HL-60/S4 (cell line): ENCODE results near the gene IL1A.

Experiments used
- in situ Hi-C: fragments of 300-500 bp; cut with MboI; formaldehyde crosslinking; loops from 2 replicates; pipeline ENCODE4 v1.14.3; 2022; ENCODE audit warnings: low sequenced_read_pairs

The IL1A gene

DNA sequence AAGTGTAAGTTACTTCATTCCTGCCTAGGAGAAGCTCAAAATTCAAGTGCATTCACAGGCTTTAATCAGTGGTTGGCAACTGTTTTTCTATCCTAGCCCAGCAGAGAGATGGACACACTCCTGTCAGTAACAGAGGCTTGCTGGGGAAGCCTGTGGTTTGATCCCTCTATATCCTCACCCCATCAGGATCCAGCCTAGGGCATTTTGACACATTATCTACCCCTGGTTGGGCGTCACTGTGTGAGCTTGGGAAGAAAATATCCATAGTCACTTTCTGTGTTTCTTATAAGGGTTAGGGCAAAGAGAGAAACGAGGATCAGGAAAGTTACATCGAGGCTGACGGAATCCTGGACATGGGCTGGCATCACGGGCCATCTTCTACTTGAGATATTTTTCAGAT, 53.5 kb downstream of the IL1A start:
- in situ Hi-C loops = loop anchor here (25.0 kb wide), 1 partner anchor 843 kb away; the partner anchor contains the start of genes ANAPC1 and MERTK

DNA sequence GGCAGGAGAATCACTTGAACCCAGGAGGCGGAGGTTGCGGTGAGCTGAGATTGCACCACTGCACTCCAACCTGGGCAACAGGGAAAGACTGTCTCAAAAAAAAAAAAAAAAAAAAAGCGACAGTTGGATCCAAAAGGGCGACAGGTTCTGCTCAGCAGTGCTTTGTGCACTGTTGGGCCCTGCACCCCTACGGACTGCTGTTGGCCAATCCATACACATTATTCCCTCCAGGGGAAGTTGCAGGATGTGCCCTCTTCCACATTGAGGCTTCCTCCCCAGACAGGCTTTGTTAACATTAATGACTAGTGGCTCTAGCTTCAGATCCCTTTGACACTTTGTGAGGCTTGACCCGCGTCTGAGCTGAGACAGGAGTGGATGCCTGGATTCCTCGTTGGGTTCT, 54.1 kb downstream of the IL1A start:
- in situ Hi-C loops = loop anchor here (25.0 kb wide), 1 partner anchor 843 kb away; the partner anchor contains the start of genes ANAPC1 and MERTK

DNA sequence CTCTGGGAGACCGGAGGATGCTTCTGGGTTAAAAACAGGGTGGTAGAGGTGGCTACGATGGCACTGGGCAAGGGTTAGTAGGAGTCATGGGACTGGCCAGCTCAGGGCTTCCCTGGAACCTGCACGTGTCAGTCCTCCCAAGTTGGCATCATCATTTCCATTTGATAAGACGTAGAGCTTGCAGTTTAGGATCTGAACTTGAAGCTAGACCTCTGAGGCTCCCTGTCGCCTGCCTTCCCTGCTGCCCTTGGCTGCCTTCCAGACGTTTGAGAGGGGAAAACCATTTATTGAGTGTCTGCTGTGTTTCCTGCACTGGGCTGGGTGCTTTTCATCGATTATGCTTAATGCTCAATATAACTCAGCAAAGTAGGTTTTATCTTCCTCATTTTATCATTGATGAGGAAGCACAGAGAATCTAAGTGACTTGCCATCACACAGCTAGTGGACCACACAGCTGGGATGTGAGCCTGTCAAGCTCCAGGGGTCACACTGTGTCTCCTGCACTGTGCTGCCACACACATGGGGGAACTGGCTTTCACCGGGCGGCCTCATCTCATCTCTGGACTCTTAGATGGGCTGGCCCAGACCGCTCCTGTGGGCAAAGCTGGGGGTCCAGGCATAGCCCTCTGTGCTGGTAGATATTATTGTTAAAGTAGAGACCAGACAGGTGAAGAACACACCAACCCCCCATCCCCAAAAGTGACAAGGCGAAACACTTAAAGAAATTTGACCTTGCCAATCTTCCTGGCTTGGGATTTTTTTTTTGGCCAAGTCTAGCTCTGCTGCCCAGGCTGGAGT, 55.7 kb downstream of the IL1A start:
- in situ Hi-C loops = loop anchor here (25.0 kb wide), 1 partner anchor 841 kb away; the partner anchor contains the start of genes ANAPC1 and MERTK

DNA sequence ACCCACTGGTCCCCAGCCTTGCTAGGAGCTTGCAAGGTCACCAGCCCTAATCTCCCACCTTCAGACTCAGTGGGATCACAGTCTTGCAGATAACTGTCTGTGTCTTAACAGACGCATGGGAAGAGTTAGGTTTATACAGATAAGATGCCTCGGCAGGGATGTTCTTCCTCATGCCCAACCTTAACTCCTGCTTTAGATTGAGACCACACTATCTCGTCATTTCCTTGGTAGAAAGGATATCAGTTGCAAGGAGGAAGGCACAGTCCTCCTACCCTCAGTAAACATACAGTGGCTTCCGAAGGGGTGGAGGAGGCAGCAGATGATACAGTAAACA, 56.3 kb downstream of the IL1A start:
- in situ Hi-C loops = loop anchor here (25.0 kb wide), 1 partner anchor 841 kb away; the partner anchor contains the start of genes ANAPC1 and MERTK

DNA sequence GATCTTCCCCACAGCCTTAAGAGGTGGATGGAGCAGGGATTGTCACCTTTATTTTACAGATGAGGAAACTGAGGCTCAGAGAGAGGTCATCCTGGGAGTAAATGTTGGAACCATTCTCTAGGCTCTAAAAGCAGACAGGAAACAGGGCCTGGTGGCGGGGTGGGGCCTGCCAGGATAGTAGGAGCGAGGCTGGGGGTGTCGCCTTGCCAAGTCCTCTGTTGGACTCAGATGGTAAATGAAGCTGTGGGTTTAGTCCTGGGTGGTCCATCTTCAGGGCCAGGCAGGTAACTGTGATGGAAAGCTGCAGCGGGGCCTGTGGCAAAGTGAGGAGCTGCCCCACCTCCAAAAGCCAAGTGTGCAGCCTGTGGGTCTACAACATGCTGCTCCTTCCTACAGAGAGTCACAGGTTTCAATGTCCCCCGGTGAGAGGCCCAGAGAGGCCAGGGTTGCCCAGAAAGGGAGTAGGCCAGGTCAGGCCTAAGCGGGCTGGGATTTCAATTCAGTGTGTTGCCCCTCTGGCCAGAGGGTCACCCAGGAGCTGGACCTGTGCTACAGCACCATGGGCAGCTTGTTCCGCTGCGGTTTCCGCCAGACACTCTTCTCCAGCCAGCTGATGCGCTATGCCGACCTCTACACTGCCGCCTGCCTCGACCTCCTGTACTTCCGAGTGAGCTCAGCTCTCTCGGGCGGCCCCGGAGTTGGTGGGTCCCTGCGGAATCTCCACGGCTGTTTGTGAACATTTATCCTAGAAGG, 56.8 kb downstream of the IL1A start:
- in situ Hi-C loops = loop anchor here (25.0 kb wide), 1 partner anchor 840 kb away; the partner anchor contains the start of genes ANAPC1 and MERTK

DNA sequence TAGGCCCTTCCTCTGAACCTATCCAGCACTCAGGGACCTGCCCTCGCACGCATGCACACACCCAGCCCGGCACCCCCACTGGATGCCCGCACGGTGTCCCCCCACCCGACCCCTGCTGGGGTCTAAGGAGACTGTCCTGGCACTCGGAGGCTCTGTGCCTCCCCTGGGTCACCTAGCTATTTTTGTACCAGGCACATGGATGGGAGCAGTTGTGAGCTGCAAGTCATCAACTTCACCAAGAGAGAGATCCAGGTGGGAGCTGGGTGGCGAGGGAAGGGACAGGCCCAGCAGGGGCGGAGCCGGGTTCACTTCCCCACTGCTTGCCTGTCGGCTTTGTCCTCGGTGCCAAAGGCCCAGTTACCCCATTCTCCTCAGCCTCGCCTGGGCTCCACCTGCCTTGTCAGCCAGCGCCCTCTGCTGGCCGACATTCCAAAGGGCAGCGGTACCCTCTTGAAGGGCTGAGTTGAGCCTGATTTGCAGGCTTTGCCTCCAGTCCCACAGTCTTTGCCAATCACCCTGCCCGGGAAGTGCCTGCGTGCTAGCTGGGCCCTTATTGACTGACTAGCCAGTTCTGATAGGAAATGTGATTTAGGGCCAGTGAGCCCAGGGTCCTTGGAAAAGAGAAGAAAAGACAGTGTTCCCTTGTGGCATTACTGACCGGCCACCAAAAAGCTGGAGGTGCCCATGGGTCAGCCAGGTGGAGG, 57.7 kb downstream of the IL1A start:
- in situ Hi-C loops = loop anchor here (25.0 kb wide), 1 partner anchor 839 kb away; the partner anchor contains the start of genes ANAPC1 and MERTK

DNA sequence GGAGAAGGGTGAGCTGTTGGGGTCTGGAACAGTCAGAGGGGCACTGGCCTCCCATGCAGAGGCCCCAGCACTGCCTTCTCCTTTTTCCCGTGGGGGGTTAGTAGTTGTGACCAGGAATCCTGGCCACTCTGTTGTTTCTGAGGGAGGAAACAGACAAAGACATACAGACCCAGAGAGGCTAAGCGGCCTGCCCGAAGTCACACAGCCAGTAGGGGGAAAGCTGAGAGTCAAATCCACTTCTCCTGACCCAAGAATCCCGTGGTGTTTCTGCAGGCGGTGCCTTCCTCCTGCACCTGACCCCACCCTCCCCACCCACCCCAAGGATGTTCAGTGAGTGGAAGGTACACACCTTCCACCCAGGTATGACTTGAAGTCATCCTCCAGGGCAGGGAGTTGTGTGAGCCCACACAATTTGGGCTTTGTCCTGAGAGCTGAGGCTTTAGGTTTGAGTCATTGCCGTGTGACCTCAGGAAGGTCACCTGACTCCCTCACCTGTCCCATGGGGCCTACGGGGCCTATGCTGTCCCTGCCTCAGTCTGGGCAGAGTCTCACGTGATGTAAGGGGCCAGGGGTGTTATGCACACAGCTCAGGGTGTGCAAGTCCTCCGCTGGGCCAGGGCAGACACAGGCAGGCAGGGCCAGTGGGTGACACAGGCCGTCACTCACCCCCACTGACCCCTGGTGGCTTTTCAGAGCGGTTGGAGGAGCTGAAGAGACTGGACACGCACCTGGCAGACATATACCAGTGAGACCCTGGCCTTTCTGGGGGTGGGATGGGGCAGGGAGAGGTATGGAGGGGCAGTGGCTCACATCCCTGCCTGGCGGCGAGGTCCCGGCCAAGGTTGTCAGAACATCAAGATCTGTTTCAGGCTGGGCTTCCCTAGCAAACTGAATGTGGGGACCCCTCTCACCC, 58.5 kb downstream of the IL1A start:
- in situ Hi-C loops = loop anchor here (25.0 kb wide), 1 partner anchor 838 kb away; the partner anchor contains the start of genes ANAPC1 and MERTK

DNA sequence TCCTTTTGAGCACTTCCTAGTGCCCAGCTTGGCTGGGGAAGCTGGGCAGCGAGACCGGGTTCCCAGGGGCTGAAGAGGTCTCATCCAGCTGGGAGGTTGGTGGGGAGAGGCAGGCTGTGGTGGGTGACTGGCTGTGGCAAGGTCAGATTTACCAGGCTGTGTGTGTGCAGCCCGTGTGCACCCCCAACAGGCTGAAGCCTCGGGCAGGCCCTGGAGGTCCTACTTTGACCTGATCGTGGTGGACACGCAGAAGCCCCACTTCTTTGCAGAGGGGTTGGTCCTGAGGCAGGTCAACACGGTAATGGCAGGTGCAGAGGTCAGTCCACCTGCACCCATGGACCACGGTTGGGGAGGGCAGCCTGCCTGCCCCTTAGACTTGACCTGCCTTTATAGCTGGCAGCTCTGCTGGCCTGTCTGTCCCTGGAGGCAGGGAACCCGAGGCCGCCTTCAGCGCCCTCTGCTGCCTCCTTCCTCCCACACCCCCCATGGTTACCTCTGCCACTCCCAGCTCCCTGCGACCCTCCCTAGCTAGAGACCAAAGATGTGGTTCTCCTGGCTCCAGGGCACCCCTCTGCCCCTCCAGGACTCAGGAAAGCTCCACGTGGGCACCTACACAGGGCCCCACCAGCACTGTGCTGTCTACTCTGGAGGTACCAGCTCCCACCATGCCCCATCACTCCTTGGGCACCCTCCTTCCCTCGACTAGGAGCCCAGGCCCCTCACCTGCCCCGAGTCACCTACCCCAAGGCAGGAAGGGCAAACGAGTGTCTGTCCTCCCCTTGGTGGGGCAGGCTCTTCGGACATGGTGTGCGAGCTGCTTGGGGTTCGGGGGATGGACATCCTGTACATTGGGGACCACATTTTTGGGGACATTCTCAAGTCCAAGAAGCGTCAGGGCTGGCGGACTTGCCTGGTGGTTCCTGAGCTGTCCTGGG, 59.4 kb downstream of the IL1A start:
- in situ Hi-C loops = loop anchor here (5.0 to 25.0 kb wide), 2 partner anchors 103 to 838 kb away; partner anchors contain the start of genes ANAPC1 and MERTK

DNA sequence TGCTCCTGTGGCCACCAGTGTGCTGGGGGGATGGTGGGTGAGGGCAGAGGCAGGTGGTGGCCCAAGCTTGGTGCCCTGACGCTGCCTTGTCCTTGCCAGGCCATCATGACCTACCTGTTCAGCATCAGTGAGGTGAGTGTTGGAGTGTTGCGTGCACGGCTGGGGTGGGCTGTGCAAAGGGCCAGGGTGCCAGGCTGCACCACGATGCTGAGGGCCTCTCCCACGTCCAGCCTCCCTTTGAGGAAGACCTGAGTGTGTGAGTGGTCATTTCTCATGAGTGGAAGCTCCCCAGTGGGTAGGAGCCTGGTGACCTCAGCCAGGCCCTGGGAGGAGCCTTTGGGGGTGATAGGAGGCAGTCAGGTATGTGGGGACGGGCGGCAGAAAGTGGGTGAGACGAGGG, 60.3 kb downstream of the IL1A start:
- in situ Hi-C loops = loop anchor here (5.0 kb wide), 1 partner anchor 102 kb away; no protein-coding TSS in a partner anchor
